ENCODE data around the gene DSC2.

- TF ChIP-seq CTCF (conservative IDR thresholded peaks at IDR 0.05 in 1 of 2, IDR thresholded peaks at IDR 0.05 in 1 of 2; ENCODE audit: low read depth in 1 of 2, low read length in 2 of 2) (no peak), EZH2 (IDR thresholded peaks at IDR 0.05; ENCODE audit: low read length, missing control alignments) (no peak)
Observed at GRCh38 chr18:31049189-31049588, 53.0 kb downstream of the DSC2 start.
